Measurements from ENCODE around the gene RPS6KB1. TPM values are rescaled to one million over a fixed set of nuclear protein-coding genes. Genes with fewer than 3 reads are reported as not detected.
"Not testable (repeated sequence)": the region's sequence is repeated elsewhere in the genome, so short reads cannot be mapped to it uniquely, and the experiment has no call there.

The RPS6KB1 gene
- total RNA-seq, 1 donor from 2014 or later, result 22.3 TPM

DNA sequence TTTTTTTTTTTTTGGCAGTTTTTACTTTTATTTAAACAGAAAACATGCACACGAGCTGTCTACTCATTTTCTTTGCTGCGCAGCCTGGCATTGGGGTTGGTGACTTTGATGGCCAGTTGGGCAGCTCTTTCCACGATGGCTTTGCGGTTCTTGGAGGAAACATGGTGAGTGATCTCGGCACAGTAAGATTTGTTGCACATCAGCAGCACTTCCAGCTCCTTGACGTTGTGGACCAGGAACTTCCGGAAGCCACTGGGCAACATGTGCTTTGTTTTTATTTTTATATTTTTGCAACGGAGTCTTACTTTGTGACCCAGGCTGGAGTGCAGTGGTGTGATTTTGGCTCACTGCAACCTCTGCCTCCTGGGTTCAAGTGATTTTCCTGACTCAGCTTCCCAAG is 80.6 kb downstream of the RPS6KB1 start:
- DNase-seq; ATAC-seq (ENCODE audit: poor library complexity); intact Hi-C loops (cut with DNase I): not testable (repeated sequence)

DNA sequence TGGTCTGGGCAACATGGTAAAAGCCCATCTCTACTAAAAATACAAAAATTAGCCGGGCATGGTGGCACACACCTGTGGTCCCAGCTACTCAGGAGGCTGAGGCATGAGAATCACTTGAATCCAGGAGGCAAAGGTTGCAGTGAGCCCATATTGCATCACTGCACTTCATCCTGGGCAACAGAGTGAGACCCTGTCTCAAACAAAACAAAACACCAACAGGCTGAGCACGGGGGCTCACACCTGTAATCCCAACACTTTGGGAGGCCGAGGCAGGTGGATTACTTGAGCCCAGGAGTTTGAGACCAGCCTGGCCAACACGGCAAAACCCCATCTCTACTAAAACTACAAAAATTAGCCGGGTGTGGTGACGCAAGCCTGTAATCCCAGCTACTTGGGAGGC is 82.2 kb downstream of the RPS6KB1 start:
- DNase-seq; ATAC-seq (ENCODE audit: poor library complexity); intact Hi-C loops (cut with DNase I): not testable (repeated sequence)

DNA sequence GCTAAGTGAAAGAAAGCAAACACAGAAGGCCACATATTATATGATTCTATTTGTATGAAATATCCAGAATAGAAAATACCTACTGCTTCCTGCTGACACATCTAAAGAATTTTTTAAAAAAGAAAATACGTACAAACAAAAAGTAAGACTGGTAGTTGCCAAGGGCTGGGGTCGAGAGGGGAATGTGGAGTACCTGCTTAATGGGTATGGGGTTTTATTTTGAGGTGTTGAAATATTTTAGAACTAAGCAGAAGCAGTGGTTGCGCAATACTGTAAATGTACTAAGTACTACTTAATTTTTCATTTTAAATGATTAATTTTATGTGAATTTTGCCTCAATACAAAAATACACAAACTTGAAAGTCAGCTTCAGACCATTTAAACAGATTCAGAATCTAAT is 103.7 kb downstream of the RPS6KB1 start:
- ATAC-seq (ENCODE audit: poor library complexity); intact Hi-C loops (cut with DNase I); DNase-seq: not testable (repeated sequence)

Other genes starting within 250 kb of the RPS6KB1 start
- gene PTRH2, start 185.7 kb upstream of the RPS6KB1 start, total RNA-seq, result 9.0 TPM
- gene VMP1, start 185.5 kb upstream of the RPS6KB1 start, total RNA-seq, result 49.4 TPM
- gene TUBD1, start 178 bp upstream of the RPS6KB1 start, total RNA-seq, result 6.9 TPM
- gene RNFT1, start 71.6 kb downstream of the RPS6KB1 start, total RNA-seq, result 15.9 TPM
- gene HEATR6, start 185.8 kb downstream of the RPS6KB1 start, total RNA-seq, result 10.2 TPM